T1000 (cell line): ENCODE data around the gene ADAMTSL2.

Source experiments
- DNase-seq: peaks from one replicate; lab custom pipeline; 2025; ENCODE audit warnings: mixed read lengths; lab: John Stamatoyannopoulos, UW

Gene ADAMTSL2

GRCh38 chr9:133535306-133535877 lies 888 bp downstream of the ADAMTSL2 start:
- no peak for DNase-seq

GRCh38 chr9:133536080-133536479 lies 1.6 kb downstream of the ADAMTSL2 start:
- DNase-seq = no peak

- DNase-seq = no peak
Observed at GRCh38 chr9:133536536-133536935, 2.0 kb downstream of the ADAMTSL2 start.

DNA sequence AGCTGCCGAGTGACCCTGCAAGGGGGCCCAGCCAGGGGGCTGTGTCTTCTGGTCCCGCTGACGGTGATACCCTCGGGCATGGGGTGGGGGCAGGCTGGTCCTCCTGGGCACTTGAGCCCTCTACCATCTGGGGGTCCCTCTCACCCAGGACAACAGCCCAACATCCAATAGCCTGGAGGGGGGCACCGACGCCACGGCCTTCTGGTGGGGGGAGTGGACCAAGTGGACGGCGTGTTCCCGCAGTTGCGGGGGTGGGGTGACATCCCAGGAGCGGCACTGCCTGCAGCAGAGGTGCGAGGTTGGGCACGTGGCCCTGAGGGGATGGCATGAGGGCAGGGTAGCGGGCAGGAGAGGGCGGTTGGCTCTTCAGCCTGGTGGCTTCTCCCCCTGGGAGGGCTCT lies 2.8 kb downstream of the ADAMTSL2 start:
- DNase-seq = no peak

- DNase-seq = no peak
Observed at GRCh38 chr9:133538176-133538575, 3.7 kb downstream of the ADAMTSL2 start.

DNA sequence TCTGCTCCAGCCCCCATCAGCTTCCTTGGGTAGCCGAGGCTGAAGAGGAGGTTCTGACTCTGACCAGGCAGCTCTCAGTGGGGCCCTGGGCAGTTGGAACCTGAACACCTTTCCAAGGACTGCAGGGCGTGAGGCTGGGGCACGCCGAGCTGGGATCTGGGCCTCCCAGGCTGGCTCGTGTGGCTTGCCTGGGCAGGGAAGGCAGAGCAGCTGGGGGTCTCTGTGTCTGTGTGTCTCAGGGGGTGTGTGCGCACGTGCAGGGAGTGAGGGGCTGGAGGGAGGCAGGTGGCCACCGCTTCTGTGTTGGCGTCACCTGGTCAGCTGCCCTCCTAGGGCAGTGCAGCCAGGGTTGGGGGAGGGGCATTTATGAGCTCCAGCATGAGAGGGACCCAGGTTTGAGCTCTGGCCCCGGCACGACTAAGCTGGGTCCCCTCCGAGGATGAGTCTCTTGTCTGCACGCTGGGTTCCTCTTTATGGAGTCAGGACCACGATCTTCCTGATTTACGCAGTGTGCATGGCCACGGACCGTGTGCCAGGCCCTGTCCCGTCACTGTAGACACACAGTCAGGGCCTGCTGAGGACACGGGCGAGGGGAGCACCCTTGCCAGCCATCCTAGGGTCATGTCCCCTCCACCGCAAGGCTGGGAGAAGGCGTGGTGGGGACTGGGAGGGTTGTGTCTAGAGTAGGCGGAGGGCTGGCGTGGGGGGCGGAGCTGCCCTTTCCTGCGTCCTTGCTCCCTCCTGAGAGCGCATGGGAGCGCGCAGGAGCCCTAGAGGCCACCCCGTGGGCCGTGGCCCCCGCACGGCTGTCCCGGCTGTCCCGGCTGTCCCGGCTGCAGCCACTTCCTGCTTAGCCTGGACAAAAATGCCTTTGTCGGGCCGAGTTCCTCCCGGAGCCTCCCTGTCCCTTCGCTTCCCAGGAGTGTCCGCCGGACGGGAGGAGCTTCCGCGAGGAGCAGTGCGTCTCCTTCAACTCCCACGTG lies 4.6 kb downstream of the ADAMTSL2 start:
- no peak for DNase-seq

DNA sequence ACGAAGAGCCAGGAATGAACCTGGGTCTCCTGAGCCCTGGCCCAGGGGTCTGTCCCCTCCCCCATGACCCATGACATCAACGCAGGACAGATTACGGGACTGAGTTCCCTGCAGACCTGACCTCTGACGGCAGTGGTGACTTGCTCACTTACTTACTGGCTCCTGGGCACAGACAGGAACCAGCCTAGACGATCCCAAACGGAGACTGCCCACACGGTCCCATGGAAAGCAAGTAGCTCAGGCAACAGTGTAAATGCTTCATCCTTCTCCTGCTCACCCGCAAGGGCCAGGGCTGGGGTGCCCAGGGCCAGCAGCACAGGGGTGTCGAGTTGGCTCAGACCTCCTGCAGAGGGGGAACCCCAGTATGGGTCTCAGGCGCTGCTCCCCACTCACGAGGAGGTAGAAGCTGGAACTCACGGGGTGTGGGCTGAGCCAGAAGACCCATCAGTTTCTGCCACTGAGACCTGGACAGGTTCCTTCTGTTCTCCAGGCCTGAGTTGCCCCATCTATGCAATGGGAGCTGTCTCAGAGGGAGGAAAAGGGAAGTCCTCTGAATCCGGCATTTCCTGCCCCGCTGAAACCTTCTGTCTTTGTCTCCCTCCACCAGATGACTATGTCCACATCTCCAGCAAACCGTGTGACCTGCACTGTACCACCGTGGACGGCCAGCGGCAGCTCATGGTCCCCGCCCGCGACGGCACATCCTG lies 5.6 kb downstream of the ADAMTSL2 start:
- DNase-seq = no peak

- no peak for DNase-seq
Observed at GRCh38 chr9:133540698-133541025, 6.2 kb downstream of the ADAMTSL2 start.

- DNase-seq = no peak
Observed at GRCh38 chr9:133542002-133542401, 7.5 kb downstream of the ADAMTSL2 start.

GRCh38 chr9:133543772-133544467 lies 9.4 kb downstream of the ADAMTSL2 start:
- no peak for DNase-seq

DNA sequence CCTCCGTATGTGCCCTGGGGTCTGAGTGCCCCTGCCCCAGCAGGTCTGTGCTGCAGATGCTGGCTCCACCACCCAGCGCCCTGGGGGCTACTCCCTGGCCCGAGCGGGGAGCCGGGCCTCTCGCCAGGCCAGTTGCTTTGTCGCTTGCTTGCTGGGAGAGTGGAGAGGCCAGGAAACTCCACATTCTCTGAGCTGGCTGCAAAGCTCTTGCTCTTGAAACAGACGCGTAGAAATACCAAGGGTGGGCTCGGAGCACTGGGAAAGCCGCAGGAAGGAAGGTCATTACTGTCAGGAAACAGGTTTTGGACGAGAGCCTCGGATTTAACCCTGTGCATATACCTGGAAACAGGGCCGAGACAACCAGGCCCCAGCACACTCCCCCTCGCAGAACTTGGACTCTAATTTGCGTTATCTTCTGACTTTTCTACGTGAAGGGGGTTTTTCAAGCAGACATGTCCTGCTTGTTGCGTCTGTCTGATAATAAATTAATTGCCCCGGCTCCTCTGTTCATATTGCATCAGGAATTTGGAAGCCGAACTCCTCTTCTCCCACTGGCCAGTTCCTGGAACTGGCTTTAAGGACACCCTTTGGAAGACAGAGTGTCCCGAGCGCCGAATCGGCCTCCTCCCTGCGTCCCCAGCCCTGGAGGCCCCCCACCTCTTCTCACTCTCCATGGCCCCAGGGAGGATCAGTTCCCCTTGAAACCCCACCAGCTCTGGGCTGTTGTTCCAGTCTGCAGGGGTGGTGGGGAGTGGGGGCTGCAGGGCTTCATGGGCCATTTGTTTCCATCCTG lies 11.2 kb downstream of the ADAMTSL2 start:
- no peak for DNase-seq

- no peak for DNase-seq
Observed at GRCh38 chr9:133546287-133546680, 11.8 kb downstream of the ADAMTSL2 start.

- no peak for DNase-seq
Observed at GRCh38 chr9:133547116-133547515, 12.6 kb downstream of the ADAMTSL2 start.

- no peak for DNase-seq
Observed at GRCh38 chr9:133551446-133551845, 16.9 kb downstream of the ADAMTSL2 start.

- DNase-seq = no peak
Observed at GRCh38 chr9:133552236-133552635, 17.7 kb downstream of the ADAMTSL2 start.

DNA sequence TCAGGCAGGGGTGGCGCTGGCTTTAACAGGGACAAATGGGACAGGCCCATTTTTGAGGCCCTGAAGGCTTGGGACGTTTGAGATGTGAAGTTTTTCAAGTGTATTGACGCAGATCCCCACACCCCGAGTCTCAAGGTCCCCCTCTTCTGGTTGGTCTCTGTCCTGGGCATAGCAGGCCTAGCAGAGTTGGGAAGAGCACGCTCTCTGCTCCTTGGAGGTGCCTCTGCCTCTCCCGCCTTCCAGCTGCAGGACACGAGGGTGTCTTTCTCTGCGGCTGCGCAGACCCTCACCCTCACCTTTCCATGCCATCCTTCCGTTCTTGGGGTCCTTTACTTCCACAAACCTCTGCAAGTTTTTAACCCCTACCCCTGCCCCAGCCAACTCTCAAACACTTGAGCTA lies 18.6 kb downstream of the ADAMTSL2 start:
- DNase-seq = no peak

DNA sequence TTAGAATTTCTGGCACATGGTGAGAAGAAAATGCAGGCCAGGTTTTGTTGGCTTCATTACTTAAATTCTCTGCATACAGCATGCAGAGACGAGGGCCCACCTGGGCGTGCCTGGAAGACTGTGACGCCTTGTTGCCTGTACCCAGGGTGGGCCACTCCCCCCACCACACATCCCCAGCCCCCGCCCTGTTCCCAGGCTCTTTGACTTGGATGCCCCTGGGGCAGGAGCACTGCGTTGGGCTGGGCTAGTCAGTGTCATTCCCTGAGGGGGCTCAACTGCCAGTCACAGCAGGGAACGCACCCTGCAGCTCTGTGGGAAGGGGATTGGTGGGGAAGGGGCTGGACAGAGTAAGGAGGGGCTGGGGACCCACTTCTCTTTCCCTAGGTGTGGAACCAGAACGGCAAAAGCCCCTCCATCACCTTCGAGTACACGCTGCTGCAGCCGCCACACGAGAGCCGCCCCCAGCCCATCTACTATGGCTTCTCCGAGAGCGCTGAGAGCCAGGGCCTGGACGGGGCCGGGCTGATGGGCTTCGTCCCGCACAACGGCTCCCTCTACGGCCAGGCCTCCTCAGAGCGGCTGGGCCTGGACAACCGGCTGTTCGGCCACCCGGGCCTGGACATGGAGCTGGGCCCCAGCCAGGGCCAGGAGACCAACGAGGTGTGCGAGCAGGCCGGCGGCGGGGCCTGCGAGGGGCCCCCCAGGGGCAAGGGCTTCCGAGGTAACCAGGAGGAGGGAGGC lies 19.6 kb downstream of the ADAMTSL2 start:
- no peak for DNase-seq

GRCh38 chr9:133554729-133555128 lies 20.2 kb downstream of the ADAMTSL2 start:
- DNase-seq = no peak

DNA sequence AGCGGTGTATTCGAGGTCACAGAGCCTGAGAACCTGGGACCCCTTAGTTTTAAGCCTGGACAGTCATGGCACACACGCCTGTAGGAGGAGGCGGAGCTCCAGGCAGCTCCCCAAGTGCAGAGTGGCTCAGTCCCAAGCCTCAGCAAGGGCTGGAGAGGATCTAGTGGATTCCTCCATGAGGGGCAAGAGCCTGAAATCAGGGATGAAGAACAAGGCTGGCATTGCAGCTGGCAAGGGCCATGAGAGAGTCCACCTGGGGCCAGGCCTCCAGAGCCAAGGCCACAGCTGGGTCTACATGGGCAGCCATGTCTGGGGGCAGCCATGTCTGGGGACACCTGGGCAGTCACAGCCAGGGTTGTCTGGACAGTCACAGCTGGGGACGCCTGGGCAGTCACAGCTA lies 21.9 kb downstream of the ADAMTSL2 start:
- DNase-seq = no peak

GRCh38 chr9:133557581-133557980 lies 23.1 kb downstream of the ADAMTSL2 start:
- no peak for DNase-seq
